HG03457 (cell line): ENCODE data around the gene EPB41L4A.

ENCODE experiments used
- ATAC-seq: cut with Tn5 transposase; IDR thresholded peaks from one replicate; pipeline ENCODE4 v1.9.1; 2021; ENCODE audit warnings: moderate number of reproducible peaks; ENCODE audit not compliant: unreplicated experiment

EPB41L4A gene

DNA sequence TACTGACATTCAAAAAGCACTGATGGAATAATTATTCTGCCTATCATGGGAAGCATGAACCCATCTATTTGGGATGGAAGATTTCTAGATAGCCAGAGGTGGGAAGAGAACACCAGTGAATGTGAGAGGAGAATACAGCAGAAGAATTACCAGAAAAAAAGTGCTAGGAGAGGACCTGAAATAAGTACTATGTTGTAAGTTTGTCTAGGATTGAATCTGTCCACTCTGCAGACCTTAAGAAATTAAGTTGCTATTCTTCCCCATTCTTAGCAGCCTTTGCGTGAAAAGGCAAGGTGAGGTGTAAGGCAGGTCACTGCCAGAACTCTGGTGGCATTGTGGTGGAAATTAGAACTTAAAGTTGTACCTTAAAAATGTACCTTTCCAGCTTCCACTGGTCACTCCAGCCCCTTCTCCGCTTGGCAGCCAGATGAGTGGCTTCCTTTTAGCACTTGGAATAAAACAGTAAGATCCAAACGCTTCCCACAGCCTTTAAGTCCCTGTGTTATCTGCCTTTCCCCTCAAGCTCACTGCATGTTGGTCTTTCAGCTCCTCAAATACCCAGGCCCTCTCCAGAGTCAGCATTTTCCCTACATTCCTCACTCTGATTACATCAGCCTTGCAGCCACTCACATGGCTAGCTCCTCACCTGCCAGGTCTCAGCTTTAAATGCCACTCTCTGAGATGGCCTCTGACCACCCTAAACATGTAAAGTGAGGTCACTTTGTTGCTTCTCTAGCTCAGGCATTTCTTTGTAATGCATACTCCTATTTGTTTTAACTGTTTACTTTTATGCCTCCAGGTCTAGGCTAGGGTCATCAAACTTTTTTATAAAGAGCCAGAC, 253.0 kb downstream of the EPB41L4A start:
- no peak for ATAC-seq

DNA sequence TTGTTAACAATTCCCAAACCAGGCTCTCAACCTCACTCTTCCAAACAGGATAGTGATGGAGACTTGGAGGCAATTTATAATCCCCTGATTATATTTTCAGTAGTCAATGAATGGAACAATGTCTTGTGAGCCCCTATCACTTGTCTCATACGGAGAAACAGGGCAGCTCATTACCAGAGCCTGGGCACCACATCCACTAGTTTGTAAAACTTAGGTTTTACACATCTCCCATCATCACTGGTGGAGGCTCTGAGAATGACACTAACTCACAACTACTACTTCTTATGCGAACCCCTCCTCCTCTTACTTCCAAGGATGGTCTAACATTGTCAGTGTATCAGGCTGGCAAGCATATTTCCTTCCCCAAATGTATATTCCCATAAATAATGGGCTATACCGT, 253.7 kb downstream of the EPB41L4A start:
- ATAC-seq = no peak

DNA sequence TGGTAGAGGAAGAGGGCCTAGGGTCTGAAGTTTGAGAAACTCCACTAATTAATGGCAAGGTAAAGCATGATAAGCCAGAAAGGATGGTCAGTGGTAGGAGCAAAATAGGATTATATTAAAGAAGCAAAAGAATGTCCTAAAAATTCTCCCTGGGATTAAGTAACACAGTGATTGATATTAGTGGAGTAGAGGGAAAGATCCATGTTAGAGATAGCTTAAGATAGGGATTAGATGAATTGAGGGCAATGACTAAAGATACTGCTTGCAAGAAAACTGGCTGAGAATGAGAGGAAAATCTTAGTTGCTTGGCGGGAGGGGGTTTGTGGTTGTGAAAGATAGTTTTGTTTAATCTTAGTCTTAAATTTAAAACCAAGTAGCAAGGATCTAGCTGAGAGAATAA, 255.6 kb downstream of the EPB41L4A start:
- ATAC-seq = no peak

DNA sequence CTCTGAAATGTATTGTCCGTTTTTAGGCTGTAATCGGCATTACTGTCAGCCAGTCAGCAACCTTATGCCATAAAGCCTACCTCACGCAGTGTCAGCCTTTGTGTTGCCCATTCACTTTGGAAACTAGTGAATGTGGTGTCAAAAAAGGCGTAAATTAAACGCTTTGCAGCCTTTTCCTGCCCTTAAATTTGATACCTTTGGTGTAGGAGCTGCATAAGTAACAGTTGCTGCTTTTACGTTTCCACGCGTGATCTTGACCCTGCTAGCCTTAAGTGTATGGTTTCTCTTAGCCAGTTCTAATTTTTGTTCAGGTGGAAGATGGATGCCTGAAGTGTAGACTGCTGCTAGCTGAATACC, 257.7 kb downstream of the EPB41L4A start:
- ATAC-seq = no peak

DNA sequence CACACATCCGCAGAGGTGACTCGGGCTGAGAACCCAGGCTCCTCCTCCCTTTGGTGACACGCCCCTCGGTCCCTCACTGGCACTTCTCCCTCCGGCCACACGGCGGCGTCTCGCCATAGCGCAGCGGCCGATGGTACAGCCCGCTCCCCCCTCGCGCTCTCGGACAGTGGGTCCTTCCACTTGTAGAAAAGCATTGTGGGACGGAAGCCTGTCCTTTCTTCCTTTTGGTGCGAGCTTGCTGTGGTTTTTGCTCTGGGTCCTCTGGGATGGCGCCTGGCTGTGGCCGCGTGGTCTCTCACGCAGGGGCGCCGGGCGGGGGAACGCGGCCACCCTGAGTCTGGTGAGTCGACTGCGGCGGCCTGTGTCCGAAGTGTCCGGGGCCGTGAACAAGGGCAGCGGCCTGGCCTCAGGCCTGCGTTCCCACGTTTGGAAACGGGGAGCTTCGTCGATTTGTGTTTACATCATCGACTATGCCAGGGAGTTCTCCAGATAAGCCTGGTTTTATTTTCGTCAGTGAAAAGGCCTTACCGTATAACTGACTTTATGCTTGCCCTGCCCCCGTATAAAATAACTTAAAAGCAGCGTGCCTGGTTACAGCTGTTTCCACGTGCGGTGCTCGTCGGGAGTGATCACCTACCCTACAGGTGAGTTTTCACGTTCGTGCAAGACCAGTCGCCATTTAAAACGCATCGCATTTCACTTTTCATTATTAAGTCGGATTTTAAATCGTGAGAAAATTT, 258.3 kb downstream of the EPB41L4A start:
- ATAC-seq = peak; percentile 93

DNA sequence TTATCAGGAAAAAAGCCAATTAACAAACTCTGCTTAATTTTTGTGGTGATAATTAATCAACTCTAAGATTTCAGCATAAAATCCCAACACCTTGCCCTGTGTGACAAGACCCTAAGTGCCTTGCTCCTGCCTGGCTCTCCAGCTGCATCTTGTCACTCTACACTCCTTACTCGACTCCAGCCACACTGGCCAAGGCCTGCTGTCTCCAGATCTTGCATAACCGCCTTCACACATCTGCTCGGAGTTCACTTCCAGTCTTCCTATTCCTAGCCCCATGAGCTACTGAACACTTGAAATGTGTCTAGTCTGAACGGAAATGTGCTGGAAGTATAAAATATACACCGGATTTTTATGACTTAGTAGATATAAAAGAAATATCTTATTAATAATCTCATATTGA, 259.6 kb downstream of the EPB41L4A start:
- ATAC-seq = no peak

DNA sequence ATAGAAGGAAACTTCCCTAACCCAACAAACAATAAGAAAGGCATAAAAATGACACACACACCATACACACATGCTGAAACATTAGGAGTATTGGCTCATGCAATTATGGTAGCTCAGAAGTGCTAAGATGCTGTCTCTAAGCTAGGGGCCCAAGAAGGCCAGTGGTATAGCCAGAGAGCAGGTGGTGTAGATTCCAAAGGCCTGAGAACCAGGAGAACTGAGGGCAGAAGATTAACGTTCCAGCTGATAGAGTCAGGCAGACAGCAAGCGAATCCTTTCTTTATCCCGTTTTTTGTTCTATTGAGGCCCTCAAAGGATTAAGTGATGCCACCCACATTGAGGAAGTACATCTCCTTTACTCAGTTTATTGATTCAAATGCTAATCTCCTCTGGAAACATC, 262.9 kb downstream of the EPB41L4A start:
- ATAC-seq = no peak

DNA sequence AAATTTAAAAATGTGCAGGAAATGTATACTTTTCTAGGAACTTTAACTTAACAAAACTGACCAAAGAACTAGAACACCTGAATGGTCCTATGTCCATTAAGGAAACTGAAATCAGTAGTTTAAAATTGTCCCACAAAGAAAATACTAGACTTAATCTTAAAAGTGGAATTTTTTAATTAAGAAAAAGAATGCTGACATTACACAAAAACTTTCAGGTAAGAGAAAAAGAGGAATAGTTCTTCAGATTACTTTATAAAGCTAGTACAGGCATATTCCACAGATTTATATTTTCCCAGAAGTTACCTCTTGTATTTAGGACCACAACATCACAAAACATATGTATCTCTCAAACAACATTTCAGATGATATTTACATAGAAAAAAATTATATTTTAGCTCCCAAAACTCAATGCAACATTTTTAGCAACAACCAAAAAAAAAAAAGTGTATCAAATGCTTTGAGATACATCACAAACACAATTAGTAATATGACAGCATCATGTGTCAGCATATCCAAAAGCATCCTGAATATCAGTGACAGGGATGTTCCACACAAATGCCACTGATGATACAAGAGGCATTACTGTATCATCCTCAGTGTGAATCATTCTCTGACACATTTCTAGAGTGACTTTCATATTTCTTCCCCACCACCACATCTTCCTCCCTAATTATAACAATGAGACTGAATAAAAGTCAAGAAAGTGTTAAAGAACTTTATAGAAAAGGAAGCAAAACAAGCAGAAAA, 264.0 kb downstream of the EPB41L4A start:
- no peak for ATAC-seq

DNA sequence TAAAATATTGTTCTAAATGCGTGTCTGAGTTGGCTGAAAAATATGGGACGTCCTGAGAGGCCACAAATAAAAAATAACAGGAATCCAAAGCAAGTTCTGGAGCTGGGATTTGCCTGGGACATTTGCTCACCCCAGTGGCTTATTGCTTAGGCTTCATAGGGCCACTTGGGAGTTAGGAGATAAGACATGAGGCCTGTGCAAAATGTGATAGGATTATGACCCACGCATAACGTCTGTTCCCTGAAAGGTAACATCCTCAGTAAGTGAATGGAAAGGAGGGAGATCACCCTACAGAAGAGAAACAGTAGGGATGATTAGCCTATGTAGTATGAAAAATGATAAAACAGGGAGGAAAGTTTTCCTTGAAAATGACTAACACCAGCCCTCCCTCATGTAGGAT, 269.4 kb downstream of the EPB41L4A start:
- ATAC-seq = no peak

DNA sequence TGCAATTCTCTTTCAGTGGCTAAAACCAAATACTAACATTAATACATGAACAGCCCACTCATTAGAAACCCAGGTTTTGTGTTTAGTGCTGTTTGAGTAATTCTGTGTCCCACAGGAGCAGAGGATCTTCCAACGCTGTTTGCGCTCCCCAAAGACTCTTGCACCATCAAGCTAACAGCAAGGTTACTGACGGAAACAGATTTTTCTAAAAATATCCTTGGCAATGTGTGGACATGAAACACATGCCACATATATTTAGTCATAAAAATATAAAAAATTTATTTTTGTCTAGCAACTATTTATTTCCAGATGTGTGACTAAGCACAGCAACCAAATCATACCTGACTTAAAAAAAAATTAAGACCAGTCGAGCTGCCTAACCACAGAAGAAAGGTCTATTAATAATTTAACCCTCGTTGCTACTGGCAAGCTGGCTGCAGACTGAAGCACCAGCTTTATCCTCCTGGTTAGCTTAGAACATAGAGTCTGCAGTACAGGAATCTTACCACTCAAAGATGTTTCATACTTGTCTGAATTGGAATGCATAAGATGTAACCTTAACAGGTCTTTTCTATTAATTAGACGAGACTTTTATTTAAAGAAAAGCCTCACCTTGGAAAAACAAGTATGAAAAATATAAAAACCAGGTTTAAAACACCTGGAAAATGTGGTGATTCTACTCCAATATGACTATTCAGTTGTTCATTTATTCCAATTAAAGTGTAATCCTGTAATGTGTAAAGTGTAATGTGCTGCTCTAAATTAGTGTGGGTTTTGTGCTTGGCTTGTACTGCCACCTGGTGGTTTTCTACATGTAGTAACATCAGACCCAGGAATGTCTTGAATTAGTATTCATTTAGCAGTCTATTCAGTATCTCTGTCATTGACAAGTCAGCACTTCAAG, 272.5 kb downstream of the EPB41L4A start:
- peak; percentile 73 for ATAC-seq

DNA sequence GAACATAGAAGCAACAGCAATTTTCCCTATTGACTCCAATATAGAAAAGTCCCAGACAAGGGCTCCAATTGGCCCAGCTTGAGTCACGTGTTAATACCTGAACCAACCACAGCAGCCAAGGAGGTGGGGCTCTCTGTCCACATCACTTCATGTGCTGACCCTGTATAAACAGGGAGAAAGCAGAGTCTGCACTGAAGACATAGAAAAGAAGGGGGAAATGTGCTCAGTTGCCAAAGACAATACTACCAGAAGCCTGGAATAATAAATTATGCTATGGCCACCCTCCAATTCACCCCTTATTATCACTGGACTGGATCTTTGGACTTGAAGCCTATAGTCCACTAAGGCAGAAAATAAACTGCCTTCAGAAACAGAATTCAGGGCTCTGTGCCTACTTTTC, 275.4 kb downstream of the EPB41L4A start:
- ATAC-seq = no peak

DNA sequence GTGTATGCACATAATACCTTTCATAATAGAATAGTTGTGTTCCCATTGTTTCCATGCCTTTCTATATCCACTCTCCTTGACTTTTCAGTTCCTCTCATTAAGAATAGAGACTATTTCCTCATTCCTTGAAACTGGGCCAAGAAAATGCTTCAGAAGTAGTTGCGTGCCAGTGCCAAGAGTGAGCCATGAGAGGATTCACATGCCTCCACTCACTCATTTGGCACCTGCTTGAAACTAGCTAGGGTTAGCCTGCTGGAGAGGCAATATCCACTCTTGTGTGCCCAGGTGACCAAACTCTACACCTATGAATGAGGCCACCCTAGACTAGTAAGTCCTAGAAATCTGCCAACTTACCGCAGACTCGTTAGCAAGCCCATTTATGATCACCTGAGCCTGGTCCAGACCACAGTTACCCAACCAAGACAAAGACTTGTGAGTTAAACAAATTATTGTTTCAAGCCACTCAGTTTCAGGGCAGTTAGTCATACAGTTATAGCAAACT, 276.3 kb downstream of the EPB41L4A start:
- no peak for ATAC-seq

DNA sequence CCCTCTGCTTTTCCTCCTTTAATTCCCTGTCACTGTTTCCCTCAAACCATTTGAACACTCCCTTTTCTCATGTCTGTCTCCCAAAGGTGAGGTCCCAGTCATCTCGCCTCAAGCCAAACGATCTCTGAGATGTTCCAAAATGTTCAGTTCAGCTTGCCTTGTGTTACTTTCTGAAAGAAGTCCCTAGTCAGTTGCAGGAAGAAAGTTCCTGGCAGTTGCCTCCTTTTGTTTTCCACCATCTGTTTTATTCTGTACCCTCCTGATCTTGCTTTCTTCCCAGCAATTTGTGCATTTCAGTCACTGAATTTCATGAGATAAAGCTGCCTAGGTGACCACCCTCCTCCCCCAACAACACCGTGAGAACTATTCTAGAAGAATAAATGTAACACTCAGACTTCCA, 277.5 kb downstream of the EPB41L4A start:
- no peak for ATAC-seq

DNA sequence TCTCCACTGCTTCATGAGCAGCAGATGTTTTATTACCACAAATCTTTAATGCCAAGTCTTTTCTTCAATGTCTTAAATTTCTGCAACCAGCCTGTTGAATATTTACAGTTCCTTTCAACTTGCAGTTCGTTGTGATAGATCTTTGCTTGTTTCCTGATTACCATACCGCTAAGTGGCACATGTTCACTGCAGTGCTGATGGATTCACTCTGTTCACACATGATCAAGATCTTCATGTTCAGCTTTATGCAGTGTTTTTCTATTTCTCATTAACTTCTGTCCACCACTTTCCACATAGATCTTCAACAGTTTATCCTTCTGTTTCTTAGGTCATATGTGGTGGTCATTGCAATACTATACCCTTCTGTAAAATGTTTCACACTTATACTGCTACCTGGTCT, 280.6 kb downstream of the EPB41L4A start:
- ATAC-seq = no peak

DNA sequence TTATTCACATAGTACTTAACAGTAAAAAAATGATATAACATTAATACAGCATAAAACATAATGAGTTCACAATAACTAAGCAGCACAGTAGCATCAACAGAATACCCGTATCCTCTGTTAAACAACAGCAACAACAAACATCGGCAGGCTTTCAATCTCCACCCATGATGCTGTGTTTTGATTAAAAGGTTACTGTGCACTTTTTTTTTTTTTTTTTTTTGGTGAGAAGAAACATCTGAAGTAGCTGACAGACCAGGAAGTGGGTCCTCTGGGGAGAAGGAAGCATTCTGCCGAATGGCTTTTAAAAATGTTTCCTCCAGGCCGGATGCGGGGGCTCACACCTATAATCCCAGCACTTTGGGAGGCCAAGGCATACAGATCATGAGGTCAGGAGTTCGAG, 282.3 kb downstream of the EPB41L4A start:
- no peak for ATAC-seq

DNA sequence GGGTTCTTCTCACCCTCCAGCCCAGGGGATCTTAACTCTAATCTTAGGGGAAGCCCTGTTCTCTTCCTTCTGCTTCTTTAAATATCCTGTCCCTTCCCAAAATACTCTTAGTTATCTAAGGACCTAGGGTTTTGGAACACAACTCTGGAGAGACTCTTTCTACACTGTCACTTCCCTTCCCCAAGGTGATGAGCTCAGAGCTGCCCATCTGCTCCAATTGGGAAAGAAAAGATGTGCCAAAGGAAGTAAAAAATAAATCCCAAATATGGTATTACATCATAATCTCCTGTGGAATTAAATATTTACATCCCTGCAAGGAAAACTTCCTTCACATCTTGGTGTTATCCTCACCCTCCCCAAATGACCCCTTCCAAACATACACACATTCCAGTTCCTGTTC, 291.2 kb downstream of the EPB41L4A start:
- ATAC-seq = no peak

DNA sequence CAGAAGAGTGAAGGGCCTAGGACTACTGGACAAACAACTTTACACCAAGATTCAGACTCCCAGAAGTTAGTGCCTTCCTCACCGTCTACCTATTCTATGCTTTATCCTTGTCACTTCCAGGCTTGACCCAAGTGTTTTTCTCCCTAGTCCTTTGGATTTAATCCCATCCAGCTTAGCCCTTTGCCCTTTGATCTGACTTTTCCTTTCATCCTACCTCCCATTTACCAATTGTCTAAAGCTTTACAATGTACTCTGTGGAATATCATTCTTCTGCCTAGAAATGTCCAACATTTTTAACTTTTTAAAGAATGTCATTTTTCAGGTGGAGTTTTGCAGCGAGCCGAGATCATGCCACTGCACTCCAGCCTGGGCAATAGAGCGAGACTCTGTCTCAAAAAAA, 292.1 kb downstream of the EPB41L4A start:
- ATAC-seq = no peak

DNA sequence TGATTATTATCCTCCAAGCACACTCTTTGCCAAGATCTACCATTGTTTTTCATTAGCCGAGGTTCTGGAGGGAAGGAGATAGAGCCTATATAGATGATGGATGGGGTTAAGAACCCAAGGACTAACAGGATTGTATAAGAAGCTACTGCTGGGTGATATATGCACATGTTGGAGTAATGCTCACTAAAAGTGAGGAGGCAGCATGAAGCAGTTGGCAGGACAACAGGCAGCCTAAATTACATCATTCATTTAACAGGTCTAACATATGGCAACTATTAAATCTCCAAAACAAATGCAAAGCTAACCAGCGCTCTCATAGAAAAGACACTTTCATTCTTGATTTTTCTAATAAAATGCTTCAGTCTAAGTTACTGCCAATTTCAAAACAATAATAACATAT, 293.2 kb downstream of the EPB41L4A start:
- ATAC-seq = no peak

DNA sequence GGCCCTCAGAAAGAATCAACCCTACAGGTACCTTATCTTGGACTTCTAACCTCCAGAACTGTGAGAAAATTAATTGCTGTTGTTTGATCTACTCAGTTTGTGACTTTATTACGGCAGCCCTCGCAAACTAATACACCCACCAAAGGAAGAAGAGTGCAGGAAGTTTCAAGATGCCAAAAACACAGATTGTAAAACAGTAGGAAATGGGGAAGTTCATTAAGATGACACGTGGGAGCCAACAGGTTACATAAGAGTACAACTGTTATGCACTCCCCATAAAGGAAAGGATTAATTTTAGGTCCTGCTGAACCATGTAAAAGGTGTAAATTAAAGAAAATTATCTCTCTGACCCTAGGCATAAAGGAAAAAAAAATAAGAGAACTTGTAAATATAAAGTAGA, 294.3 kb downstream of the EPB41L4A start:
- ATAC-seq = no peak

DNA sequence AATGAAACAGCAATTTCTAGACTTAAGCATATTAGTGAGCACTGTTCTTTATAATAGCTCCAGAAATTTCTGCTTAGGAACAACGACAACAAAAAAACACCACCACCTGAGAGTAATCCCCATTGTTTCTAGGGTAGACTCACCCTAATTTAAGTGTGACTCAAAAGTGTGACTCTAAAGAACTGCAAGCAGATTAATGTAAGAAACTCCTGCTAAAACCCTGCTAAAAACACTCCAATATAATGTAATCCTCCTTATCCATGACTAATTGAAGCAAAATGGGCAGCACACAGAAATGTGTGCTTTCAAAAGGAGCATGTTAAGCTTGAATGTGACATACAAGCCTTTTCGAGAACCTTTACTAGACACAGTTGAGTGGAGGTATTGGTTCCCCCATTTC, 296.0 kb downstream of the EPB41L4A start:
- ATAC-seq = no peak

DNA sequence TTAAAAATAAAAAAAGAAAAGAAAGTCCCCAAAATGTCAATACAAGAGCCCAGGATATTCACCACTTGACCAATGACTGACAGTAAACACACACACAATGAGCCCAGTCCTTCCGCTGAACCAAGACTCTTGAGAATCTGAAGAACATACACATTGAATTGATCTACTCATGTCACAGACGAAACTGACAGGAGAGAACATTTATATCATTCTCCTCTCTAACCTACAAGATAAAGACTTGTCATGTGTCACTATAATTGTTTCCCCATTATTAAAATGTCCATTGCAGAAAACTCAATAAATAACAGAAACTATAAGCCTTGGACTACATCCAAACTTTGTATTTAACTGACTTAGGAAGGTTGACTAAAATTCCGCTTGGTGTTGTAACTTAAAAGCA, 296.7 kb downstream of the EPB41L4A start:
- ATAC-seq = no peak
